Caki2 (cell line): ENCODE data around the gene IFFO2. TPM values are rescaled to one million over a fixed set of nuclear protein-coding genes. Genes with fewer than 3 reads are reported as not detected.

Source experiments
- DNase-seq: peaks from one replicate; pipeline ENCODE4 v3.0.0-alpha.2; 2015; ENCODE audit warnings: low read depth
- in situ Hi-C: cut with HindIII; loops from 2 replicates; pipeline ENCODE4 v1.10.0; 2016; ENCODE audit warnings: low sequenced_read_pairs, low pct_unique_long_range_greater_than_20kb, mixed read lengths
- total RNA-seq: library from RNA; depleted of rRNA; stranded (reverse); fragments of >200 nt; shearing (Covaris generic); gene quantifications from 2 replicates; pipeline ENCODE4 v1.2.3, GENCODE V29; 2014; ENCODE audit warnings: low replicate concordance

The IFFO2 gene
- total RNA-seq, 1 experiment from 2014 or later, result 34.5 TPM

GRCh38 chr1:18974005-18974404 is 17.5 kb upstream of the IFFO2 start:
- no peak for DNase-seq
- in situ Hi-C loops, result no loop called here

DNA sequence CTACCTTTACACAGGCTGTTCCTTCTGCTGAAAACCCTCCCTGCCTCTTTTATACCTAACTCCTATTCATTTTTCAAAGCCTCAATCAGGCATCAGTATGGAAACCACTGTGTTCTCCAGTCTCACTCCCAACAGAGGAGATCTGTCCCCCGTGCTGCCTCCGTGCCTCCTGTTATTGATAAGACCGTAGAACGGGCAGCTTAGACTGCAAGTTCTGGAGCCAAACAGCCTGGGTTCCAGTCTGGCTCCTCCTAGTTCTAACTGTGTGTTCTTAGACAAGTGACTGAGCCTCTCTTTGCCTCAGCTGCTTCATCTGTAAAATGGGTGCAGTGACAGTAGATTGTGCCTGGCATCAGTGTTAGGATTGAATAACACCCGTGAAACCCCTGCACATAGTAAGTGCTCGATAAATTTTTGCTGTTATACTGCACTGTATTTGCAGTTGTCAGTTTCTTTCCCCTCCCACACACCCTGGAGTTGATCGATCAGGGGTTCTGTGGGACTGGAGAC is 17.0 kb upstream of the IFFO2 start:
- in situ Hi-C loops, result no loop called here
- DNase-seq, result no peak

GRCh38 chr1:18972991-18973390 is 16.5 kb upstream of the IFFO2 start:
- DNase-seq, result no peak
- in situ Hi-C loops, result no loop called here

- in situ Hi-C loops, result no loop called here
- peak; percentile 16 for DNase-seq
These were observed 16.1 kb upstream of the IFFO2 start for GRCh38 chr1:18972531-18972930.

- no peak for DNase-seq
- in situ Hi-C loops, result no loop called here
These were observed 14.3 kb upstream of the IFFO2 start for GRCh38 chr1:18970762-18971161.

- in situ Hi-C loops, result no loop called here
- DNase-seq, result no peak
These were observed 13.9 kb upstream of the IFFO2 start for GRCh38 chr1:18970358-18970757.

DNA sequence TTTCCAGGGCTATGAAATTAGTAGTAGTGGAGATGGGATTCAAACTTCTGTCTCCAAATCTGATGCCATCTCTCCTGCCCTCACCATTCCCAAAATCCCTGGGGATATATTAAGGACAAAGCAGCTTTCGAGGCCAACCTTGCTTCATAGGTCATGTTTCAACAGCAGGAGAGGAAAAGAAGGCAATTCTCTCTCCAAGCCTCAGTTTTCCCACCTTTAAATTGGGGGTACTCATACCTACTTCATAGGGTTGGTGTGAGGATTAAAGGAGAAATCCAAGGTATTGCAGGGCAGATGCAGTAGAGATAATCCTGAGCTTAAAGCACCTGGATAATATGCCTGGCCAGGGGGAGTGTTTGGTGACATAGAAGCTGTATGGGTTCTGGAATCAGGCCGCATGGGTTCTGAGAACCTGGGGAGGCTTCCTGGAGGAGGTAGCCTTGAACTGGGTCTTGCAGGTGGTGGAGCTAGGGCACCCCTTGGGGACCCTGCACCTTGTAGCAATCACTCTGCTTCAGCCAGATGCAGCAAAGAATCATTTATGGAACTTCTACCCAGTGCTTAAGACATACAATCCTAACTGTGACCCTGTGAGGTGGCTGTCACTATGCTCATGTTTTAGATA is 10.7 kb upstream of the IFFO2 start:
- in situ Hi-C loops, result no loop called here
- DNase-seq, result no peak

- in situ Hi-C loops, result no loop called here
- peak; percentile 90 for DNase-seq
These were observed 9.0 kb upstream of the IFFO2 start for GRCh38 chr1:18965206-18966173.

- DNase-seq, result no peak
- in situ Hi-C loops, result no loop called here
These were observed 7.5 kb upstream of the IFFO2 start for GRCh38 chr1:18963968-18964367.

DNA sequence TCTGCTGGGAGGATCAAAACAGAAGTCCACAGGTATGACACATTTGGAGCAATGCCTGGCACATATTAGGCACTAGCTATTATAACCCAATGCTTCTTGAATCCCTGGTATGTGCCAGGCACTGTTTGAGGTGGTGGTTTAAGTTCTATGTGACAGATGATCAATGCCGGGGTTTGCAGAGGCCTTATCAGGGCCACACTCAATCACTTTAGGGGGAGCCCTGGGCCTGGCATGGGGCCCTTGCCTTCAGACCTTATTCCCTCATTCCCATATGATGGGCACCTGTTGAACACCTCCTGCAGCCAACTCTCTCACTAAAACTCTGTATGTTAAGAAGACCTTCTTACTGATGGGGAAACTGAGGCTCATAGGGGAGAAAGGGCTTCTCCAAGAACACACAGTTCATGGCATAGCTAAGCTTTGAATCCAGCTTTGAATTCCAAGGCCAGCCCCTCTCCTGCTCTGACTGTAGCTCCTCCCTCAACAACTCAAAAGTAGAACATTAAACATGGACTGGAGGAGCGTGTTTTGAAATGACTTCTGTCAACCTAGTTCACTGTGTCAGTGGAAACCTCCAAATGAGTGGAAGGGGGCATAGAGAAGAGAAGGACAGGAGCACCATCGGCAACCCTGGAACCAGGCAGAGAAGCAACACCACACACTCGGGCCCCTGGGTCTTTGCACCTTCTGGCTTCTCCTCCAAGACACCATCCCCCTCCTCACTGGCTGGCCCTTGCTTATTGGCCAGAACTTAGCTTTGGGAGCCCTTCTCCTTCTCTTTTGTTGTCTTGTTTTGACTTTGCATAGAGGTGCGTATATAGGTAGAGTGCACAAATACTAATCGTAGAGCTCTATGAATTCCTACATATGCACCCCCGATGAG is 6.6 kb upstream of the IFFO2 start:
- DNase-seq, result no peak
- in situ Hi-C loops, result no loop called here

DNA sequence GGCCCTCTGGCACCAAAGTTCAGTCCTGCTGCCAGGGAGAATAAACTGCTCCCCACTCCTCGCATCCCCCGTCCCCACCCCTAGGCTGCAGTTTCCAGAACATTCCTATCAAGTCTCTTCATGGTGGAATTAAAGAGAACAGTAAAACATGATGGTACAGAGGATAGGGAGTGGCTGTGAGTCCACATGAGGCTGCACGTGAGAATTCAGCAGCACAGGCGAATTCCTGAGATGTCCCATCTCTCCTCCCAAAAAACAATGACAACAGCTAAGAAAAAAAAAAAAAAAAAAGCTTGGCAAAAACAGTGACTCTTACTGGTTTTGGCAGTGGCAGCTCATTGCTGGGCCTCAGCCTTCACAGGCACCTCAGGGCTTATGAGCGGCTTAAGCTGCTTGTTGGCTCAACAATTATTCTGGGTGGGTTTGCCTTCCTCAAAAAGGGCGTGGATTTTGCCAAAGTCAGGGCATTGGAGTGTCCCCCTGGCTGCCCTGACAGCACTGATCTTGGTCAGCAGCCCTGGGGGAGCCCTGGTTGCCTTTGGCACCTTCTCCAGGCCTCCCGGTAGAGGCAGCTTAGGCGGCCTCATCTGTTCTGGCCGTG is 5.7 kb upstream of the IFFO2 start:
- in situ Hi-C loops, result no loop called here
- no peak for DNase-seq

DNA sequence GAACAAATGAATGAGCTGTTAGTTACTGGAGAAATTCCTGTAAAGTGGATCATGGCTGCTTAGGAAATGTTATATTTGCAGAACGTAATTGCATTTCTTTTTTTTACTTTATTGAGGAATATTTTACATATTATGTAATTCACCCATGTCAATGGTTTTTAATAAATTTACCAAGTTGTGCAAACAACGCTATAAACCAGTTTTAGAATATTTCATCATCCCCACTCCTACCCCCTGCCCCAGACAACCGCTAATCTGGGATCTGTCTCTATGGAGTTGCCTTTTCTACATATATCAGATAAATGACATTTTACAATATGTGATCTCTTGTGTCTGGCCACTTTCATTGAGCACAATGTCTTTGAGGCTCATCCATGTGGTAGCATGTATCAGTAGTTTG is 4.3 kb upstream of the IFFO2 start:
- no peak for DNase-seq
- in situ Hi-C loops, result no loop called here

DNA sequence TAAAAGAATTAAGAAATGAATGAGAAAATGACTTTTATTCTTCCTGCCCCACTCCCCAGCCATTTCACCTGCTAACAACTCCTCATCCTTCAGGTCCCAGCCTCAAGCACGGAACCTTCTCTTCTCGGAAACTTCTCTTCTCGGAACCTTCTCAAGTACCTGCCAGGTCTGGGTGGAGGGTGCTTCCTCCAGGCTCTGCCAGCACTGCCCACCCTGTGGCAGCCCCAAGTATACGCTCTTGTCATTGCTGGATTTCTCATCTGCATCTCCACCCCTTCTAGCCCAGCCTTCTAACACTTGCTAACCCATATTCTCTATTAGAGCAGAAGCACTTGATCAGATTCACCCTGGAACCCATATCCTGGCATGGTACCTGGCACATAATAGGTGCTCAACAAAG is 3.9 kb upstream of the IFFO2 start:
- in situ Hi-C loops, result no loop called here
- DNase-seq, result no peak

DNA sequence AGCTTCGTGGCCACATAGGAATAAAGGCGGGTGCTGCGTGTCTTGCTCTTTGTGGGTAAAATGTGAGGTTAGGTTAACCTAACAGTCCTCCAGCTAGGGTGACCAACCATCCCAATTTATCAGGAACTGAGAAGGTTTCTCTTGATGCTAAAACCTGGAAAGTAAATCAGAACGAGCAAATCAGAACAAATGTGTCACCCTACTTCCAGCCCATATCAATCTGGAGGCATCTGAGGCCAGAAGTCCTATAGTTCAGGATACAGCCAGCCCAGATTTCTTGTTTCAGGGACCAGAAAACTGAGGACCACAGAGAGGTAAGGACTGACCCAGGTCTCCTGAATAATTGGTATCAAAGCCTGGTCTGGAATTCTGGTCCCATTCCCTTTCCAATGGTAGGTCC is 3.1 kb upstream of the IFFO2 start:
- in situ Hi-C loops, result no loop called here
- no peak for DNase-seq

DNA sequence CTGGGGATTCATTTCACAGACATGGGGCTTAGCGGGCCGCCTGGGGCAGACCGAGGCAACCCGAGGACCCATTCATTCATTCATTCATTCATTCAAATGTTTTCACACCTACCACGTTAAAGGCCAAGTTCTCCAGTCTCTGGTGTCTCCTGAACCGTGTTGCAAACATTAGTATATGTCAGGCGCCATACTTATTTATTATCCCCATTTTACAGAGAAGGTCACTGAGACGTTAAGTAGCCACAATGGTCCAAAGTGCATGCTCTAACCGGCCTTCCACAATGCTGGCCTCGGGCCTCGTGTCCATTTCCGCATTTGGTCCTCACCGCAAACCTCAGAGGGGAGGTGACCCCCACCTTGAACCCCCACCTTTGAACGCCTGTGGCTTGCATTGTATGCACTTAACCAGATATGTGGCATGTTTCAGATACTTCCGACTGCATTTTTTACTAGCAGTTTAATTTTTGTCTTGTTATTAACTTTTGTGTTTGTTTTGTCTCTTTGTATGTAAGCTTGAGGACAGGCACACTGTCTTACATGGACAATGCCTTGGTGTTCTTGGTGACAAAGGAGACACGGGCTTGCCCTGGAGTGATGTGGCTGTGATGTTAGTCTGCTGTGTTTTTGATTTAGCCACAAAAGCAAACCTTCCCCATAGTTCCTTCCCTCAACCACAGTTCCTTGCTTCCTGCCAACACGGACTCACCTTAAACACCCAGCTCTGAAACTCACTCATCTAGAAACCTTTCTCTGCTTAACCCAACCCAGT is 1.2 kb upstream of the IFFO2 start:
- in situ Hi-C loops, result no loop called here

DNA sequence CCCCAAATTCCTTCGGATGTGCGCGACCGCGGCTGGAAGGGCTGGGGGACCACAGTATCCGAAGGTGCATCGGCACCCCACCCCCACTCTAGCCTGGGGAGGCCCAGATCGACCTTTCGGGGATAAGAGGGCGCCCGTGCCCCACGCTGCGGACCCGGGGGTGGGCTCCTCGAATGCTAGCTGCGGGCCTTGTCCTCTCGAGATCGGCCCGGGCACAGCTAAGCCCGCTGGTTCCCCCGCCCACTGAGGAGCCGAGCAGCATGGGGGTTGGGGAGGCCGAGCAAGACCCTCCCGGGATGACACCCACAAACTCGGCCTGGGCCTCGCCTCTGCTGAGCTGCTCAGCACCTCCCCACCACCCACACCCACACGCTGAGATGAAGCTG is 653 bp upstream of the IFFO2 start:
- DNase-seq, result no peak
- in situ Hi-C loops, result no loop called here

More for the DNA sequence above, 1.2 kb upstream of the IFFO2 start:
- no peak for DNase-seq

DNA sequence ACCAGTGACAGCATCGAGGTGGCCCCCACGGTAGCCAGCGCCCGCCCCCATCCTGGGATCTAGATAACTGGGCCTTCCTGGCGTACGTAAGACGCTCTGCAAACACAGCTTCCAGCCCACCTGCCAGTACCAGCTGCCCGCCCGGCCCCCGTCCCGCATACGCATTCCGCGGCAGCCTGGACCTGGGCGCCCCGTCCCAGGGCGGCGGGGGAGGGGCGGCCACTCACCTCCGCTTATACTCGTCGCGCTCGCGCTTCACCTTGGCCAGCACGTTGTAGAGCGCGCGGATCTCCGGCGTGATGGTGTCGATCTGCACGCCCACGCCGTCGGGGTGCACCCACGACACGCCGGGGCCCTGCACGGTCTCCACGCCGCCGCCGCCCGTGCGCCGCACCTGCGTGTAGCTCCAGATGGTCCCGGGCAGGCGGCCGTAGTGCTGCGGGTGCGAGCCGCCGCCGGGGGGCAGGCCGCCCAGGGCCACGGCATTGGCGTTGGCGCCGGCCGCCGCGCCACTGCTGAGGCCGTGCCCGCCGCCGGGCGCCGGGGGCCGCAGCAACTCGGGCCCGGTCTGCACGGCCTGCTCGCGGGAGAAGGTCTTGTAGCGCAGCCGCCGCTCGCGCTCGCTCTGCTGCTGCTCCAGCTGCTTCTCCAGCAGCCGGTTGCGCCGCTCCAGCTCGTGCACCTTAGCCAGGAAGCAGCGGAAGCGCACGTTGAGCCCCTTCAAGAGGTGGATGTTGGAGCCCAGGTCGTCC is 859 bp downstream of the IFFO2 start:
- in situ Hi-C loops, result no loop called here
- DNase-seq, result peak; percentile 45
